Mesenchymal stem cell (in vitro differentiated cells and primary cell): Measurements from ENCODE around the gene BGLAP.

Experiments used
- DNase-seq: peaks from one replicate; pipeline ENCODE4 v3.0.0-alpha.2; 2013
- H2AFZ ChIP-seq: one replicate; pipeline ENCODE4 v1.6.1; 2013; ENCODE audit warnings: low read depth, mild to moderate bottlenecking, control low read depth, inconsistent platforms, low read length, moderate library complexity
- H2AK5ac ChIP-seq: 2 replicates; pipeline ENCODE4 v1.6.1; 2013; ENCODE audit warnings: low read length, moderate library complexity, mild to moderate bottlenecking, inconsistent platforms; ENCODE audit not compliant: severe bottlenecking
- H2BK120ac ChIP-seq: one replicate; pipeline ENCODE4 v1.6.1; 2013; ENCODE audit warnings: low read depth, mild to moderate bottlenecking, inconsistent platforms, low read length, moderate library complexity
- H2BK12ac ChIP-seq, 2 experiments: one replicate each; pipeline ENCODE4 v1.6.1; 2013; ENCODE audit warnings: inconsistent platforms in 2 of 2, low read length in 2 of 2, mild to moderate bottlenecking in 2 of 2, moderate library complexity in 2 of 2, control low read depth in 1 of 2
- H2BK15ac ChIP-seq: one replicate; pipeline ENCODE4 v1.6.1; 2013; ENCODE audit warnings: mild to moderate bottlenecking, low read depth, inconsistent platforms; ENCODE audit not compliant: poor library complexity, severe bottlenecking
- H2BK5ac ChIP-seq: 2 replicates; pipeline ENCODE4 v1.6.1; 2013; ENCODE audit warnings: low read depth, mild to moderate bottlenecking, low read length, control low read depth, inconsistent platforms; ENCODE audit not compliant: poor library complexity, severe bottlenecking
- H3K14ac ChIP-seq, 2 experiments: one replicate each; pipeline ENCODE4 v1.6.1; 2013; ENCODE audit warnings: inconsistent platforms in 2 of 2, low read length in 2 of 2, control low read depth in 1 of 2, mild to moderate bottlenecking in 1 of 2, moderate library complexity in 1 of 2
- H3K18ac ChIP-seq, 2 experiments: one replicate each; pipeline ENCODE4 v1.6.1; 2013; ENCODE audit warnings: inconsistent platforms in 2 of 2, low read length in 2 of 2, control low read depth in 1 of 2, low read depth in 1 of 2, mild to moderate bottlenecking in 1 of 2
- H3K23ac ChIP-seq, 2 experiments: one replicate each; pipeline ENCODE4 v1.6.1; 2013; ENCODE audit warnings: inconsistent platforms in 2 of 2, low read length in 2 of 2, mild to moderate bottlenecking in 2 of 2, moderate library complexity in 2 of 2, control low read depth in 1 of 2
- H3K27ac ChIP-seq: 2 replicates; pipeline ENCODE4 v1.5.1; 2013; ENCODE audit warnings: mild to moderate bottlenecking, moderate library complexity, low read length, control low read depth, inconsistent platforms; ENCODE audit not compliant: poor library complexity, severe bottlenecking
- H3K27me3 ChIP-seq, 2 experiments: 2 replicates each; pipeline versions ENCODE4 v1.6.1 to v1.7.0; 2013; ENCODE audit warnings: low read length in 2 of 2, mild to moderate bottlenecking in 2 of 2, moderate library complexity in 2 of 2, control low read depth in 1 of 2, inconsistent platforms in 1 of 2; ENCODE audit not compliant: control insufficient read depth in 1 of 2, insufficient read depth in 1 of 2
- H3K36me3 ChIP-seq, 2 experiments: 2 replicates each; pipeline versions ENCODE4 v1.6.1 to v1.7.0; 2013; ENCODE audit warnings: low read length in 2 of 2, control low read depth in 1 of 2, inconsistent platforms in 1 of 2, low read depth in 1 of 2, mild to moderate bottlenecking in 1 of 2; ENCODE audit not compliant: insufficient read depth in 2 of 2, control insufficient read depth in 1 of 2
- H3K4ac ChIP-seq, 2 experiments: one replicate each; pipeline ENCODE4 v1.6.1; 2013; ENCODE audit warnings: inconsistent platforms in 2 of 2, low read length in 2 of 2, mild to moderate bottlenecking in 2 of 2, moderate library complexity in 2 of 2, control low read depth in 1 of 2, low read depth in 1 of 2
- H3K4me1 ChIP-seq: 2 replicates; pipeline ENCODE4 v1.6.1; 2013; ENCODE audit warnings: low read depth, low read length, control low read depth; ENCODE audit not compliant: control insufficient read depth, insufficient read depth
- H3K4me2 ChIP-seq: 2 replicates; pipeline ENCODE4 v1.6.1; 2013; ENCODE audit warnings: low read length, mild to moderate bottlenecking, inconsistent platforms; ENCODE audit not compliant: poor library complexity, severe bottlenecking
- H3K4me3 ChIP-seq, 2 experiments: 2 replicates each; pipeline versions ENCODE4 v1.5.1 to v1.7.0; 2013; ENCODE audit warnings: low read length in 2 of 2, mild to moderate bottlenecking in 2 of 2, control low read depth in 1 of 2, low read depth in 1 of 2; ENCODE audit not compliant: insufficient read depth in 1 of 2
- H3K79me1 ChIP-seq: replicated peaks from 2 replicates; pipeline ENCODE4 v1.6.1; 2013; ENCODE audit warnings: mild to moderate bottlenecking, control low read depth, low read length, inconsistent platforms; ENCODE audit not compliant: poor library complexity, severe bottlenecking
- H3K9ac ChIP-seq: 2 replicates; pipeline ENCODE4 v1.7.0; 2013; ENCODE audit warnings: mild to moderate bottlenecking, low read length, moderate library complexity
- H3K9me3 ChIP-seq: 2 replicates; pipeline ENCODE4 v1.7.0; 2013; ENCODE audit warnings: mild to moderate bottlenecking, low read length; ENCODE audit not compliant: control insufficient read depth
- H4K8ac ChIP-seq: one replicate; pipeline ENCODE4 v1.6.1; 2013; ENCODE audit warnings: inconsistent platforms, mild to moderate bottlenecking, low read length, moderate library complexity
- H4K91ac ChIP-seq: one replicate; pipeline ENCODE4 v1.6.1; 2013; ENCODE audit warnings: mild to moderate bottlenecking, low read length, inconsistent platforms
- WGBS: methylation state at CpG from one replicate; pipeline ENCODE4 v1.1.7; 2013; ENCODE audit warnings: mixed read lengths; 5-methylcytosine and 5-hydroxymethylcytosine counted together

The BGLAP gene

GRCh38 chr1:156229809-156230472, 12.0 kb upstream of the BGLAP start:
- Histone ChIP-seq H3K4ac (no peak overlapping the region), H3K9me3 (no peaks in the 10 kb centered on the region), H3K4me3 (no peak overlapping the region), H4K8ac (no peak overlapping the region), H3K36me3 (peaks cover 26 to 29% of the 10 kb centered on the region in 2 experiments), H2AK5ac (no peak overlapping the region), H3K4me1 (peaks cover 7% of the 10 kb centered on the region), H3K27ac (no peak overlapping the region), H3K18ac (no peak overlapping the region), H2BK5ac (no peak overlapping the region), H2BK12ac (no peak overlapping the region), H4K91ac (no peak overlapping the region), H2AFZ (no peak overlapping the region), H3K9ac (no peak overlapping the region), H3K27me3 (no peaks in the 10 kb centered on the region), H3K79me1 (peaks cover 9% of the 10 kb centered on the region), H3K4me2 (no peak overlapping the region), H3K23ac (no peak overlapping the region), H3K14ac (no peak overlapping the region), H2BK120ac (no peak overlapping the region), H2BK15ac (no peak overlapping the region)
- no peak for DNase-seq
- WGBS, result 94% methylated on average over 11 of the region's 11 CpGs

GRCh38 chr1:156230473-156230837, 11.5 kb upstream of the BGLAP start:
- no peak overlapping the region for H3K18ac ChIP-seq

GRCh38 chr1:156232201-156232894, 9.6 kb upstream of the BGLAP start:
- Histone ChIP-seq H3K36me3 (peaks cover 30 to 37% of the 10 kb centered on the region in 2 experiments), H3K9me3 (no peaks in the 10 kb centered on the region), H4K91ac (no peak overlapping the region), H3K79me1 (peaks cover 3% of the 10 kb centered on the region), H3K14ac (no peak overlapping the region), H3K4me1 (peaks cover 7% of the 10 kb centered on the region), H3K4me2 (no peak overlapping the region), H2BK12ac (no peak overlapping the region), H3K18ac (peak overlapping the region in 1 of 2 experiments; percentile 64), H2AK5ac (no peak overlapping the region), H3K27ac (no peak overlapping the region), H2BK5ac (no peak overlapping the region), H3K9ac (peak overlapping the region; percentile 9), H4K8ac (no peak overlapping the region), H3K4me3 (no peak overlapping the region), H3K23ac (no peak overlapping the region), H3K27me3 (no peaks in the 10 kb centered on the region), H2BK15ac (no peak overlapping the region), H3K4ac (no peak overlapping the region), H2BK120ac (no peak overlapping the region), H2AFZ (no peak overlapping the region)
- 89% methylated on average over 12 of the region's 12 CpGs for WGBS
- no peak for DNase-seq

More at GRCh38 chr1:156230473-156230837, 11.5 kb upstream of the BGLAP start:
- H4K91ac ChIP-seq, result no peak overlapping the region
- no peak for DNase-seq
- H3K27ac ChIP-seq, result no peak overlapping the region
- H3K27me3 ChIP-seq, result no peaks in the 10 kb centered on the region
- no peak overlapping the region for H3K4me2 ChIP-seq
- no peak overlapping the region for H2BK15ac ChIP-seq
- 97% methylated on average over 1 of the region's 1 CpG for WGBS
- no peak overlapping the region for H2BK5ac ChIP-seq
- H2AFZ ChIP-seq, result no peak overlapping the region
- H4K8ac ChIP-seq, result no peak overlapping the region
- peaks cover 7% of the 10 kb centered on the region for H3K4me1 ChIP-seq
- no peaks in the 10 kb centered on the region for H3K9me3 ChIP-seq
- no peak overlapping the region for H2BK12ac ChIP-seq
- no peak overlapping the region for H3K14ac ChIP-seq
- H3K4me3 ChIP-seq, result no peak overlapping the region
- no peak overlapping the region for H3K4ac ChIP-seq
- H2AK5ac ChIP-seq, result no peak overlapping the region
- no peak overlapping the region for H2BK120ac ChIP-seq
- no peak overlapping the region for H3K9ac ChIP-seq
- H3K79me1 ChIP-seq, result peaks cover 9% of the 10 kb centered on the region
- no peak overlapping the region for H3K23ac ChIP-seq
- H3K36me3 ChIP-seq, result peaks cover 26 to 30% of the 10 kb centered on the region in 2 experiments

GRCh38 chr1:156233426-156234127, 8.4 kb upstream of the BGLAP start:
- DNase-seq, result peak; percentile 81
- Histone ChIP-seq H3K4me1 (peaks cover 7% of the 10 kb centered on the region), H3K9ac (peak overlapping the region; percentile 81), H3K27me3 (no peaks in the 10 kb centered on the region), H2BK12ac (peak overlapping the region in 1 of 2 experiments; percentile 71), H4K91ac (no peak overlapping the region), H3K27ac (peak overlapping the region; percentile 56), H3K4ac (peak overlapping the region in 1 of 2 experiments; percentile 17), H3K18ac (peak overlapping the region in 1 of 2 experiments; percentile 42), H2BK15ac (no peak overlapping the region), H3K9me3 (no peaks in the 10 kb centered on the region), H2BK120ac (no peak overlapping the region), H4K8ac (no peak overlapping the region), H2BK5ac (no peak overlapping the region), H3K36me3 (peaks cover 30 to 40% of the 10 kb centered on the region in 2 experiments), H3K4me3 (peak overlapping the region in 1 of 2 experiments; percentile 38), H3K79me1 (peaks cover 3% of the 10 kb centered on the region), H3K14ac (no peak overlapping the region), H2AFZ (no peak overlapping the region), H2AK5ac (peak overlapping the region; percentile 14), H3K23ac (no peak overlapping the region), H3K4me2 (no peak overlapping the region)
- whole genome bisulfite sequencing, result 39% methylated on average over 4 of the region's 5 CpGs
